Measurements from ENCODE around the gene ALKBH4.

DNA sequence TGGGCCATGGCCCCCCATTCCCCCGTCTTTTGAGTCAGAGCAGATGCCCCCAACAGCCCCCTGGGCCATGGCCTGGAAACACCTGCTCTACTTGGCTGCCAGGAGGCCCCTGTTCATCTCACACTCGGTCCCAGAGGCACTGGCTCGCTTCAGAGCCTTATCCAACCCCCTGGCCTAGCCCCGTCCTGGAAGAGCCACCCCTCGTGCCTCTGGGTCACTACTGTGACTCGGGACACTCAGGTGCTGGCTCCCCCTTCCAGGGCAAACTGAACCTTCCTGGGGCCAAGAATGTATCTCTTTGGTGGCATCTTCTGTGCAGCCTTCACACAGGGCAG lies 7.1 kb upstream of the ALKBH4 start:
- TF ChIP-seq ZFP30 (CRISPR knock-in tag; IDR thresholded peaks at IDR 0.05) (no peak), ISL1 (CRISPR knock-in tag; IDR thresholded peaks at IDR 0.05) (no peak), ARNTL (CRISPR knock-in tag; IDR thresholded peaks at IDR 0.05; ENCODE audit: borderline replicate concordance, low read depth) (no peak), RARB (CRISPR knock-in tag; IDR thresholded peaks at IDR 0.05) (no peak), ZNF565 (CRISPR knock-in tag; conservative IDR thresholded peaks at IDR 0.05; ENCODE audit: low read depth) (no peak), ESRRG (CRISPR knock-in tag; IDR thresholded peaks at IDR 0.05) (no peak), ZNF70 (CRISPR knock-in tag; IDR thresholded peaks at IDR 0.05) (no peak)
- TF ChIP-seq, protein P1, sequence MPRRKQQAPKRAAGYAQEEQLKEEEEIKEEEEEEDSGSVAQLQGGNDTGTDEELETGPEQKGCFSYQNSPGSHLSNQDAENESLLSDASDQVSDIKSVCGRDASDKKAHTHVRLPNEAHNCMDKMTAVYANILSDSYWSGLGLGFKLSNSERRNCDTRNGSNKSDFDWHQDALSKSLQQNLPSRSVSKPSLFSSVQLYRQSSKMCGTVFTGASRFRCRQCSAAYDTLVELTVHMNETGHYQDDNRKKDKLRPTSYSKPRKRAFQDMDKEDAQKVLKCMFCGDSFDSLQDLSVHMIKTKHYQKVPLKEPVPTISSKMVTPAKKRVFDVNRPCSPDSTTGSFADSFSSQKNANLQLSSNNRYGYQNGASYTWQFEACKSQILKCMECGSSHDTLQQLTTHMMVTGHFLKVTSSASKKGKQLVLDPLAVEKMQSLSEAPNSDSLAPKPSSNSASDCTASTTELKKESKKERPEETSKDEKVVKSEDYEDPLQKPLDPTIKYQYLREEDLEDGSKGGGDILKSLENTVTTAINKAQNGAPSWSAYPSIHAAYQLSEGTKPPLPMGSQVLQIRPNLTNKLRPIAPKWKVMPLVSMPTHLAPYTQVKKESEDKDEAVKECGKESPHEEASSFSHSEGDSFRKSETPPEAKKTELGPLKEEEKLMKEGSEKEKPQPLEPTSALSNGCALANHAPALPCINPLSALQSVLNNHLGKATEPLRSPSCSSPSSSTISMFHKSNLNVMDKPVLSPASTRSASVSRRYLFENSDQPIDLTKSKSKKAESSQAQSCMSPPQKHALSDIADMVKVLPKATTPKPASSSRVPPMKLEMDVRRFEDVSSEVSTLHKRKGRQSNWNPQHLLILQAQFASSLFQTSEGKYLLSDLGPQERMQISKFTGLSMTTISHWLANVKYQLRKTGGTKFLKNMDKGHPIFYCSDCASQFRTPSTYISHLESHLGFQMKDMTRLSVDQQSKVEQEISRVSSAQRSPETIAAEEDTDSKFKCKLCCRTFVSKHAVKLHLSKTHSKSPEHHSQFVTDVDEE (CRISPR knock-in tag; IDR thresholded peaks at IDR 0.05), result no peak
- TF ChIP-seq, protein P2, sequence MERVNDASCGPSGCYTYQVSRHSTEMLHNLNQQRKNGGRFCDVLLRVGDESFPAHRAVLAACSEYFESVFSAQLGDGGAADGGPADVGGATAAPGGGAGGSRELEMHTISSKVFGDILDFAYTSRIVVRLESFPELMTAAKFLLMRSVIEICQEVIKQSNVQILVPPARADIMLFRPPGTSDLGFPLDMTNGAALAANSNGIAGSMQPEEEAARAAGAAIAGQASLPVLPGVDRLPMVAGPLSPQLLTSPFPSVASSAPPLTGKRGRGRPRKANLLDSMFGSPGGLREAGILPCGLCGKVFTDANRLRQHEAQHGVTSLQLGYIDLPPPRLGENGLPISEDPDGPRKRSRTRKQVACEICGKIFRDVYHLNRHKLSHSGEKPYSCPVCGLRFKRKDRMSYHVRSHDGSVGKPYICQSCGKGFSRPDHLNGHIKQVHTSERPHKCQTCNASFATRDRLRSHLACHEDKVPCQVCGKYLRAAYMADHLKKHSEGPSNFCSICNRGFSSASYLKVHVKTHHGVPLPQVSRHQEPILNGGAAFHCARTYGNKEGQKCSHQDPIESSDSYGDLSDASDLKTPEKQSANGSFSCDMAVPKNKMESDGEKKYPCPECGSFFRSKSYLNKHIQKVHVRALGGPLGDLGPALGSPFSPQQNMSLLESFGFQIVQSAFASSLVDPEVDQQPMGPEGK (CRISPR knock-in tag; IDR thresholded peaks at IDR 0.05; ENCODE audit: borderline replicate concordance), result no peak

All from SK-N-SH treated with all-trans-retinoic acid at 6 μM for 48 hours (cell line).